Measurements from ENCODE around the gene PACSIN2.

DNA sequence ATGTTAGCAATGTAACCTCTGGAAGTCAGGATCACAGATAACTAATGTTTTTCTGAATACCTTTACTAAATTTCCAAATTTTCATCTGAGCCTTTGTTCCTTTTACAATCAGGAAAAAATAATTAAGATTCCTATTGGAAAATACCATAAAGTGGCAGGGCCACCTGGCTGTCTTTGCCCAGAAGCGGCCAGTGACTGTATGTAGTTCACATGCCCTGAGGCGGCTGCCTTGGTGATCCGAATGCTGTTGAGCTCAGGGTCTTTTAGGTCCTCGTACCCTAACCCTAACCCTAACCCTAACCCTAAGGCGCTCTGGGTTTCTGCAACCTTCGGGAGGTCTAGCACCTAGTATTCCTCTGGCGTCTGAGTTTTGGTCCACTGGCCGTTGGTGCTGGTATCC is 149.4 kb downstream of the PACSIN2 start:
- TF ChIP-seq, protein P1, sequence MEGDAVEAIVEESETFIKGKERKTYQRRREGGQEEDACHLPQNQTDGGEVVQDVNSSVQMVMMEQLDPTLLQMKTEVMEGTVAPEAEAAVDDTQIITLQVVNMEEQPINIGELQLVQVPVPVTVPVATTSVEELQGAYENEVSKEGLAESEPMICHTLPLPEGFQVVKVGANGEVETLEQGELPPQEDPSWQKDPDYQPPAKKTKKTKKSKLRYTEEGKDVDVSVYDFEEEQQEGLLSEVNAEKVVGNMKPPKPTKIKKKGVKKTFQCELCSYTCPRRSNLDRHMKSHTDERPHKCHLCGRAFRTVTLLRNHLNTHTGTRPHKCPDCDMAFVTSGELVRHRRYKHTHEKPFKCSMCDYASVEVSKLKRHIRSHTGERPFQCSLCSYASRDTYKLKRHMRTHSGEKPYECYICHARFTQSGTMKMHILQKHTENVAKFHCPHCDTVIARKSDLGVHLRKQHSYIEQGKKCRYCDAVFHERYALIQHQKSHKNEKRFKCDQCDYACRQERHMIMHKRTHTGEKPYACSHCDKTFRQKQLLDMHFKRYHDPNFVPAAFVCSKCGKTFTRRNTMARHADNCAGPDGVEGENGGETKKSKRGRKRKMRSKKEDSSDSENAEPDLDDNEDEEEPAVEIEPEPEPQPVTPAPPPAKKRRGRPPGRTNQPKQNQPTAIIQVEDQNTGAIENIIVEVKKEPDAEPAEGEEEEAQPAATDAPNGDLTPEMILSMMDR (IDR thresholded peaks at IDR 0.05; ENCODE audit: low read depth, low read length, poor library complexity, severe bottlenecking), result no peak
- no peak for TF ChIP-seq EZH2phosphoT487 (IDR thresholded peaks at IDR 0.05; ENCODE audit: borderline replicate concordance, low read length)

Data from DOHH2 (cell line).